PC-9 (cell line): ENCODE results near the gene RNF19B. TPM values are rescaled to one million over a fixed set of nuclear protein-coding genes. Genes with fewer than 3 reads are reported as not detected.

Experiments used
- BruUV-seq: library from RNA; stranded (reverse); fragments of 400-500 nt; replicated peaks from 2 replicates; lab custom pipeline; 2021; lab: Mats Ljungman, UMichigan
- CTCF ChIA-PET: fragments of 300-600 bp; sonication (Branson Sonifier 250); formaldehyde crosslinking; loops from one replicate; lab custom pipeline; 2022; ENCODE audit warnings: antibody characterized with exemption; lab: Charles Lee
- POLR2A ChIA-PET: fragments of 300-600 bp; sonication (Branson Sonifier 250); formaldehyde crosslinking; loops from one replicate; lab custom pipeline; 2022; ENCODE audit warnings: antibody characterized with exemption; ENCODE audit not compliant: unreplicated experiment; lab: Charles Lee
- DNase-seq, 2 experiments: peaks; one replicate each; pipeline versions ENCODE4 v3.0.0 to v3.0.0-alpha.2; 2015 to 2022; ENCODE audit warnings: mixed read lengths in 1 of 2
- H2AFZ ChIP-seq: fragments of 200-600 bp; sonication (generic); 2 replicates; pipeline ENCODE4 v1.8.1; 2017; ENCODE audit warnings: antibody characterized with exemption
- H3F3A ChIP-seq: fragments of 200-600 bp; sonication (generic); 2 replicates; pipeline ENCODE4 v1.8.1; 2017; ENCODE audit warnings: antibody characterized with exemption, mild to moderate bottlenecking, low read depth; ENCODE audit not compliant: insufficient read depth
- H3K27ac ChIP-seq: fragments of 200-600 bp; sonication (generic); 2 replicates; pipeline ENCODE4 v1.6.1; 2016; ENCODE audit warnings: mixed run types
- H3K27me3 ChIP-seq: fragments of 200-600 bp; sonication (generic); 2 replicates; pipeline ENCODE4 v1.6.1; 2016; ENCODE audit warnings: low read depth, mixed run types; ENCODE audit not compliant: insufficient read depth
- H3K36me3 ChIP-seq: fragments of 200-600 bp; sonication (generic); 2 replicates; pipeline ENCODE4 v1.6.1; 2016; ENCODE audit warnings: low read depth, mixed run types
- H3K4me1 ChIP-seq: fragments of 200-600 bp; sonication (generic); replicated peaks from 2 replicates; pipeline ENCODE4 v1.6.1; 2016; ENCODE audit warnings: mixed run types; ENCODE audit not compliant: insufficient read depth
- H3K4me2 ChIP-seq: fragments of 200-600 bp; sonication (generic); 2 replicates; pipeline ENCODE4 v1.6.1; 2017; ENCODE audit warnings: mixed run types
- H3K4me3 ChIP-seq: fragments of 200-600 bp; sonication (generic); 2 replicates; pipeline ENCODE4 v1.6.1; 2016; ENCODE audit warnings: mixed run types
- H3K79me2 ChIP-seq: fragments of 200-600 bp; sonication (generic); 2 replicates; pipeline ENCODE4 v1.6.1; 2017; ENCODE audit warnings: low read depth, mixed run types
- H3K9me2 ChIP-seq: fragments of 200-600 bp; sonication (generic); 2 replicates; pipeline ENCODE4 v1.8.1; 2017; ENCODE audit warnings: mild to moderate bottlenecking; ENCODE audit not compliant: insufficient read depth
- H3K9me3 ChIP-seq: fragments of 200-600 bp; sonication (generic); 2 replicates; pipeline ENCODE4 v1.8.1; 2016; ENCODE audit warnings: low read depth; ENCODE audit not compliant: insufficient read depth
- H4K20me1 ChIP-seq: fragments of 200-600 bp; sonication (generic); 2 replicates; pipeline ENCODE4 v1.8.1; 2017; ENCODE audit not compliant: insufficient read depth
- EZH2 ChIP-seq: fragments of 200-600 bp; sonication (generic); IDR thresholded peaks from 2 replicates; pipeline ENCODE4 v1.8.0; 2017; ENCODE audit warnings: antibody characterized with exemption, low read depth
- intact Hi-C: fragments of 100-400 bp; cut with micrococcal nuclease; formaldehyde crosslinking; loops from one replicate; pipeline ENCODE4 v1.10.0; 2022; ENCODE audit not compliant: unreplicated experiment
- total RNA-seq: library from RNA; stranded (reverse); gene quantifications from 2 replicates; pipeline ENCODE4 v1.2.3, GENCODE V29; 2021
- TF ChIP-seq, protein P1 (sequence below): fragments of 200-600 bp; sonication (generic); conservative IDR thresholded peaks from 2 replicates; pipeline ENCODE4 v1.6.1; 2017; ENCODE audit warnings: mixed run types, antibody characterized with exemption, mild to moderate bottlenecking, moderate library complexity

The RNF19B gene
- total RNA-seq, 1 experiment from 2014 or later = 25.4 TPM

DNA sequence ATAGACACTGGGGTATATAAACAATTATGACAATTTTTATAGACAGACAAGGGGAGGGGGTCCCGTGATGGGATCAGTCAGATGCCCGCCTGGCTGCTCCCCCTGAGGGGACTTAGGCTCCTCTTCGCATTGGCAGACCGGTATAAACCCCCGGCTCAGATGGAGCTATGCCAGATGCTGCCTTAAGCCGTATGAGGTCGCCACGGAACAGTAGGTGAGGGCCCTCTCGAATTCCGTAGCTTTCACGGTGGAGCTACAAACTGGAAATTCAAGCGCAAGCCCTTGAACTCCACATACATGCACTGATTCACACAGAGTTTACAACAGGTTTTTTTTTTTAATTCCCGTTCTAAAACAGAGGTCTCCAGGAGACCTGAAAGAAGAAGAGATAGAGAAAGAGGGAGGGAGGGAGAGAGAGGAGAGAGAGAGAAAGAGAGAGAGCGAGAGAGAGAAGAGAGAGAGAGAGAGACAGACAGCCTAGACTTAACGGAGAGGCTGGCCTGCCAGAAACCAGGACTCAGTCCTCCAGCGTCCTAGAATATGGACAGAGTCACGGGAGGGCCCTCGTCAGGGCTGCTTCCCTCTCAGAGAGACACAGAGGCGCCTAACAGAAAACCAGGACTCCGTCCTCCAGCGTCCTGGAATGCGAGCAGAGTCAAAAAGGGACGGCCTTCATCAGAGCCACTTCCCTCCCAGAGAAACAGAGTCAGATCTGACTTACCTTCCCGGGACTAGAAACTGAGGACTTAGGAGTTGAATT is 39.0 kb downstream of the RNF19B start:
- POLR2A ChIA-PET = interaction anchor here (0.7 kb wide), 1 partner anchor 10 kb away, joined by 19 read pairs; no protein-coding TSS in a partner anchor
- Histone ChIP-seq H3K4me3 (no peak overlapping the region), H2AFZ (no peak overlapping the region), H3K9me3 (no peaks in the 10 kb centered on the region), H3K27me3 (no peaks in the 10 kb centered on the region), H3K79me2 (no peaks in the 10 kb centered on the region), H3K27ac (no peak overlapping the region), H3F3A (no peaks in the 10 kb centered on the region; the same call in 1 of the 2 replicates), H3K4me1 (peaks cover 8% of the 10 kb centered on the region; the same call in 1 of the 2 replicates), H3K4me2 (no peak overlapping the region), H3K9me2 (no peaks in the 10 kb centered on the region), H4K20me1 (no peaks in the 10 kb centered on the region), H3K36me3 (no peaks in the 10 kb centered on the region)
- no peak for TF ChIP-seq EZH2
- TF ChIP-seq, protein P1, sequence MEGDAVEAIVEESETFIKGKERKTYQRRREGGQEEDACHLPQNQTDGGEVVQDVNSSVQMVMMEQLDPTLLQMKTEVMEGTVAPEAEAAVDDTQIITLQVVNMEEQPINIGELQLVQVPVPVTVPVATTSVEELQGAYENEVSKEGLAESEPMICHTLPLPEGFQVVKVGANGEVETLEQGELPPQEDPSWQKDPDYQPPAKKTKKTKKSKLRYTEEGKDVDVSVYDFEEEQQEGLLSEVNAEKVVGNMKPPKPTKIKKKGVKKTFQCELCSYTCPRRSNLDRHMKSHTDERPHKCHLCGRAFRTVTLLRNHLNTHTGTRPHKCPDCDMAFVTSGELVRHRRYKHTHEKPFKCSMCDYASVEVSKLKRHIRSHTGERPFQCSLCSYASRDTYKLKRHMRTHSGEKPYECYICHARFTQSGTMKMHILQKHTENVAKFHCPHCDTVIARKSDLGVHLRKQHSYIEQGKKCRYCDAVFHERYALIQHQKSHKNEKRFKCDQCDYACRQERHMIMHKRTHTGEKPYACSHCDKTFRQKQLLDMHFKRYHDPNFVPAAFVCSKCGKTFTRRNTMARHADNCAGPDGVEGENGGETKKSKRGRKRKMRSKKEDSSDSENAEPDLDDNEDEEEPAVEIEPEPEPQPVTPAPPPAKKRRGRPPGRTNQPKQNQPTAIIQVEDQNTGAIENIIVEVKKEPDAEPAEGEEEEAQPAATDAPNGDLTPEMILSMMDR = no peak
- intact Hi-C loops = no loop called here
- CTCF ChIA-PET = interaction anchor here (0.6 kb wide), 1 partner anchor 208 kb away, joined by 14 read pairs; no protein-coding TSS in a partner anchor
- DNase-seq = no peak
- BruUV-seq = no TSS peak

DNA sequence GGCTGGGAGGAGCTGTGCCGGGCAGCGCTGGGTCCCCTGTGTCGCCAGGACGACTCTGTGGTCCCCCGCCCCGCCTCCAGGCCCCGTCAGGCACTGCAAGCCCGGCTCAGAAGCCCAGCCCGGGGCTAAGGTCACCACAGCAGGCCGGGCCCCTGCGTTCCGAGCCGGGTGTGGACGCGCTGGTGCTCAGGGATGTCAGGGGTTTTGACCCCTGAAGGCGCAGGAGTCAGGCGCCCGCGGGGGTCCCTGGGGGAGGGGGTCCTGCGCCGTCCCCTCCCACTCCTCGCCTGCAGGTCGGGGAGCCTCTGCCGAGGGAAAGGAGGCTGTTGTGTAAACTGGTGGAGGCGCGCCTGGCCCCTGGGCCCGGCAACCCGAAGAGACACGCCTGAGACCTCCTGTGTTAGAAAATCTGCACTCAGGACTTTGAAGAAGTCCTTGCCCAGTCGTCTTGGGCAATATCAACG is 39.7 kb downstream of the RNF19B start:
- no peaks in the 10 kb centered on the region for H3K79me2 ChIP-seq
- intact Hi-C loops = no loop called here
- peaks cover 8% of the 10 kb centered on the region; the same call in 1 of the 2 replicates for H3K4me1 ChIP-seq
- no TSS peak for BruUV-seq
- H3F3A ChIP-seq = no peaks in the 10 kb centered on the region; the same call in 1 of the 2 replicates
- H3K27ac ChIP-seq = no peak overlapping the region
- H3K9me3 ChIP-seq = no peaks in the 10 kb centered on the region
- DNase-seq = no peak
- POLR2A ChIA-PET = no interaction called here
- peak overlapping the region; percentile 15; the same call in 1 of the 2 replicates for H3K4me2 ChIP-seq
- H4K20me1 ChIP-seq = no peaks in the 10 kb centered on the region
- CTCF ChIA-PET = no interaction called here
- H3K9me2 ChIP-seq = no peaks in the 10 kb centered on the region
- H3K36me3 ChIP-seq = no peaks in the 10 kb centered on the region
- no peak for TF ChIP-seq EZH2
- TF ChIP-seq, protein P1 = no peak
- no peak overlapping the region for H3K4me3 ChIP-seq
- no peak overlapping the region for H2AFZ ChIP-seq
- no peaks in the 10 kb centered on the region for H3K27me3 ChIP-seq

DNA sequence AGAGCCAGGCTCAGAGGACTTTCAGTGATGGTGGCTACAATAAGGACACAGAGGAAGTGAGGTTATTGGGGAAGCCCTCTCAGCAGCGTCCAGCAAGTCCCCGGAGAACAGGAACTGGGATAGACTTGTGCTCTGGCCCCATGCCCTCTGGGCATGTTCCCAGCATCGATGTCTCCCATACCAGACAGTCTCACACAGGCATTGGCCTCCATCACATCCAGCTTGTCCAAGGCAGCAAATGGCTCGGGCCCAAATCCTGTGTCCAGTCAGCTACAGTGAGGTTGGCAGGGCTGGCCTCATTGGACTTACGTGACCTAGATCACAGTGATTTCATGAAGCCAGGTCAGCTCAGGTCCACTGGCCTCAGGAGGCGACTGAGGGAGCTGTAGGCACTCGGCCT is 43.8 kb downstream of the RNF19B start:
- no peak overlapping the region for H3K4me2 ChIP-seq
- H3K9me2 ChIP-seq = no peaks in the 10 kb centered on the region
- intact Hi-C loops = no loop called here
- H3K4me1 ChIP-seq = peaks cover 8% of the 10 kb centered on the region; the same call in 1 of the 2 replicates
- H3K79me2 ChIP-seq = no peaks in the 10 kb centered on the region
- H3F3A ChIP-seq = peaks cover 3% of the 10 kb centered on the region; the same call in 1 of the 2 replicates
- TF ChIP-seq, protein P1 = no peak
- TF ChIP-seq EZH2 = no peak
- BruUV-seq = no TSS peak
- no peaks in the 10 kb centered on the region for H4K20me1 ChIP-seq
- H3K27me3 ChIP-seq = no peaks in the 10 kb centered on the region
- no peak for DNase-seq
- CTCF ChIA-PET = interaction anchor here (0.6 kb wide), 1 partner anchor 136 kb away, joined by 3 read pairs; no protein-coding TSS in a partner anchor
- H3K36me3 ChIP-seq = no peaks in the 10 kb centered on the region
- H3K27ac ChIP-seq = no peak overlapping the region
- H3K9me3 ChIP-seq = no peaks in the 10 kb centered on the region
- POLR2A ChIA-PET = no interaction called here
- no peak overlapping the region for H3K4me3 ChIP-seq
- no peak overlapping the region for H2AFZ ChIP-seq
